GM23338 (cell line): ENCODE measurements around the gene ANKFN1. TPM values are rescaled to one million over a fixed set of nuclear protein-coding genes. Genes with fewer than 3 reads are reported as not detected.

Source experiments
- ATAC-seq: fragments of 200-7000 bp; cut with Tn5 transposase; 3 replicates; pipeline ENCODE4 v1.9.1; 2020
- DNase-seq: peaks from one replicate; pipeline ENCODE4 v3.0.0-alpha.2; 2015; ENCODE audit warnings: low spot score
- H2AFZ ChIP-seq: fragments of 200-600 bp; sonication (generic); 2 replicates; pipeline ENCODE4 v1.8.0; 2016; ENCODE audit warnings: antibody characterized with exemption, mild to moderate bottlenecking, moderate library complexity
- H3F3A ChIP-seq: fragments of 200-600 bp; sonication (generic); replicated peaks from 2 replicates; pipeline ENCODE4 v1.8.0; 2017; ENCODE audit warnings: antibody characterized with exemption, mixed run types, low read depth
- H3K27ac ChIP-seq: fragments of 200-600 bp; sonication (generic); 2 replicates; pipeline ENCODE4 v1.6.1; 2016; ENCODE audit warnings: low read depth
- H3K27me3 ChIP-seq: fragments of 200-600 bp; sonication (generic); 2 replicates; pipeline ENCODE4 v1.8.0; 2016; ENCODE audit warnings: mild to moderate bottlenecking, mixed run types, moderate library complexity; ENCODE audit not compliant: insufficient read depth
- H3K36me3 ChIP-seq: fragments of 200-600 bp; sonication (generic); 2 replicates; pipeline ENCODE4 v1.8.0; 2016; ENCODE audit warnings: mild to moderate bottlenecking; ENCODE audit not compliant: insufficient read depth
- H3K4me1 ChIP-seq: fragments of 200-600 bp; sonication (generic); 2 replicates; pipeline ENCODE4 v1.8.0; 2016; ENCODE audit warnings: mild to moderate bottlenecking, moderate library complexity; ENCODE audit not compliant: insufficient read depth
- H3K4me2 ChIP-seq: fragments of 200-600 bp; sonication (generic); 2 replicates; pipeline ENCODE4 v1.7.1; 2017; ENCODE audit warnings: mixed run types
- H3K4me3 ChIP-seq: fragments of 200-600 bp; sonication (generic); 2 replicates; pipeline ENCODE4 v1.6.1; 2016; ENCODE audit warnings: mixed run types
- H3K79me2 ChIP-seq: fragments of 200-600 bp; sonication (generic); replicated peaks from 2 replicates; pipeline ENCODE4 v1.8.0; 2017; ENCODE audit warnings: mild to moderate bottlenecking; ENCODE audit not compliant: insufficient read depth
- H3K9me2 ChIP-seq: fragments of 200-600 bp; sonication (generic); 2 replicates; pipeline ENCODE4 v1.8.0; 2017; ENCODE audit not compliant: insufficient read depth
- H4K20me1 ChIP-seq: fragments of 200-600 bp; sonication (generic); replicated peaks from 2 replicates; pipeline ENCODE4 v1.8.0; 2017; ENCODE audit warnings: mild to moderate bottlenecking; ENCODE audit not compliant: insufficient read depth
- H3K27ac Mint-ChIP-seq: 2 replicates; pipeline ENCODE4 v1.8.0; 2020; ENCODE audit warnings: inconsistent platforms, mild to moderate bottlenecking, moderate library complexity, mixed read lengths
- H3K27me3 Mint-ChIP-seq: 3 replicates; pipeline ENCODE4 v1.8.0; 2022; ENCODE audit warnings: low read depth, mild to moderate bottlenecking, moderate library complexity, mixed read lengths, inconsistent platforms; ENCODE audit not compliant: insufficient read depth, poor library complexity
- H3K36me3 Mint-ChIP-seq: 3 replicates; pipeline ENCODE4 v1.8.0; 2021; ENCODE audit warnings: low read depth, mild to moderate bottlenecking, inconsistent platforms, moderate library complexity, mixed read lengths
- H3K4me1 Mint-ChIP-seq: 3 replicates; pipeline ENCODE4 v1.8.0; 2020; ENCODE audit warnings: mild to moderate bottlenecking, inconsistent platforms, mixed read lengths
- H3K4me3 Mint-ChIP-seq: 3 replicates; pipeline ENCODE4 v1.8.0; 2021; ENCODE audit warnings: moderate library complexity, mild to moderate bottlenecking, inconsistent platforms, mixed read lengths
- H3K9me3 Mint-ChIP-seq: 3 replicates; pipeline ENCODE4 v1.8.0; 2020; ENCODE audit warnings: moderate library complexity, mild to moderate bottlenecking, inconsistent platforms, mixed read lengths
- CREB1 ChIP-seq: fragments of 250-450 bp; sonication (Bioruptor Pico); IDR thresholded peaks from 2 replicates; pipeline ENCODE4 v1.5.0; 2020; ENCODE audit warnings: low read depth, mild to moderate bottlenecking, moderate library complexity
- CTCF ChIP-seq, 2 experiments: fragments of 200-600 bp in 1 of 2; sonication (generic) in 1 of 2; conservative IDR thresholded peaks; 2 replicates each; pipeline versions ENCODE4 v1.5.1 to v1.6.1; 2016 to 2017; ENCODE audit warnings: antibody characterized with exemption in 2 of 2, low read depth in 2 of 2, mild to moderate bottlenecking in 2 of 2, moderate library complexity in 1 of 2
- ETS1 ChIP-seq: IDR thresholded peaks from 2 replicates; pipeline ENCODE4 v1.6.1; 2016; ENCODE audit warnings: antibody characterized with exemption
- EZH2 ChIP-seq: fragments of 200-600 bp; sonication (generic); IDR thresholded peaks from one replicate; pipeline ENCODE4 v1.8.0; 2017; ENCODE audit warnings: antibody characterized with exemption, mild to moderate bottlenecking, low read depth; ENCODE audit not compliant: unreplicated experiment
- EZH2phosphoT487 ChIP-seq: fragments of 200-600 bp; sonication (generic); IDR thresholded peaks from one replicate; pipeline ENCODE4 v1.8.1; 2018; ENCODE audit warnings: antibody characterized with exemption; ENCODE audit not compliant: unreplicated experiment
- JUNB ChIP-seq: IDR thresholded peaks from one replicate; pipeline ENCODE4 v1.6.1; 2016; ENCODE audit warnings: antibody characterized with exemption; ENCODE audit not compliant: unreplicated experiment
- NANOG ChIP-seq: IDR thresholded peaks from 2 replicates; pipeline ENCODE4 v1.6.1; 2016; ENCODE audit warnings: antibody characterized with exemption, borderline replicate concordance
- STAT1 ChIP-seq: IDR thresholded peaks from one replicate; pipeline ENCODE4 v1.6.1; 2016; ENCODE audit warnings: antibody characterized with exemption; ENCODE audit not compliant: unreplicated experiment
- ZNF114 ChIP-seq: fragments of 250-450 bp; sonication (Bioruptor Pico); IDR thresholded peaks from 2 replicates; pipeline ENCODE4 v1.5.0; 2020; ENCODE audit warnings: mild to moderate bottlenecking, moderate library complexity
- ZNF331 ChIP-seq: fragments of 250-450 bp; sonication (Bioruptor Pico); IDR thresholded peaks from 2 replicates; pipeline ENCODE4 v1.5.0; 2020; ENCODE audit warnings: low read depth, mild to moderate bottlenecking, moderate library complexity
- ZNF462 ChIP-seq: fragments of 250-450 bp; sonication (Bioruptor Pico); IDR thresholded peaks from 2 replicates; pipeline ENCODE4 v1.5.0; 2020; ENCODE audit warnings: mild to moderate bottlenecking, moderate library complexity
- polyA plus RNA-seq: library from polyadenylated mRNA; unstranded; fragments of >200 nt; fragmentation: Nextera tagmentation; extraction: Ambion mirVana; gene quantifications from 2 replicates; pipeline ENCODE4 v1.2.1, GENCODE V29; 2016
- total RNA-seq: library from RNA; depleted of rRNA; stranded (reverse); fragments of >200 nt; shearing (Covaris generic); gene quantifications from 2 replicates; pipeline ENCODE4 v1.2.3, GENCODE V29; 2014
- TF ChIP-seq, protein P1 (sequence below): IDR thresholded peaks from one replicate; pipeline ENCODE4 v1.6.1; 2018; ENCODE audit warnings: antibody characterized with exemption; ENCODE audit not compliant: unreplicated experiment

The ANKFN1 gene
- total and polyA plus RNA-seq, 2 experiments from 2014 or later, result not detected

DNA sequence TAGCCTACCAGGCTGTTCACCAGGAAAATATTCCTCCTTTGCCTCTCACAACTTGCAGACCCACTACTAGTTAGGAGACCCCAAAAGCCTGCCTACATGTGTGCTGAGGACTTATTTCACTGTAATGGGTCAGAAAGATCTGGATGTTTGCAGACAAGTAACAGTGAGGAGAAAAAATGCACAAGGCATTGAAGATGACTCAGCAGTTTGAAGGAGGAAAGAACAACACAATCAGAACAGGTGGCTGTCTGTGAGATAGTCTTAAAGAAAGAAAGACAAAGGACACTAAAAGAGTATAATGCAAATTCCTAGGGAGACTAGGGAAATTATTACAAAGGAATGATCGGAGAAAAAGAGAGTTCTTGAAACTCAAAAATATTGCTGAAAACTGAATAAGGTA lies 69.0 kb downstream of the ANKFN1 start (continued):
- no peak for TF ChIP-seq ZNF462 (CRISPR knock-in tag)
- no peak for TF ChIP-seq ZNF114
- TF ChIP-seq CTCF (conservative IDR thresholded peaks at IDR 0.05; ENCODE audit: low read depth in 2 of 2), result no peak
- TF ChIP-seq JUNB, result no peak
- TF ChIP-seq EZH2, result no peak
- TF ChIP-seq NANOG, result no peak
- no peak for TF ChIP-seq ETS1

- peaks cover 15% of the 10 kb centered on the region; the same call in 2 of the 3 replicates for H3K4me1 Mint-ChIP-seq
- H3K4me1 ChIP-seq, result peaks cover 14% of the 10 kb centered on the region
- no peak overlapping the region for H3K4me2 ChIP-seq
Measured at GRCh38 chr17:56230660-56231059, 77.4 kb downstream of the ANKFN1 start.

More at GRCh38 chr17:56230660-56231059, 77.4 kb downstream of the ANKFN1 start:
- H3K27me3 Mint-ChIP-seq, result no peaks in the 10 kb centered on the region
- no peak for ATAC-seq
- no peaks in the 10 kb centered on the region for H3K9me3 Mint-ChIP-seq
- no peaks in the 10 kb centered on the region for H3K36me3 ChIP-seq
- H3K27ac Mint-ChIP-seq, result peak overlapping the region; percentile 13; the same call in 1 of the 2 replicates
- H3K9me2 ChIP-seq, result no peaks in the 10 kb centered on the region
- no peaks in the 10 kb centered on the region for H3K36me3 Mint-ChIP-seq
- no peaks in the 10 kb centered on the region for H3K27me3 ChIP-seq
- H3K27ac ChIP-seq, result no peak overlapping the region
- TF ChIP-seq JUNB, result no peak
- TF ChIP-seq, protein P1, sequence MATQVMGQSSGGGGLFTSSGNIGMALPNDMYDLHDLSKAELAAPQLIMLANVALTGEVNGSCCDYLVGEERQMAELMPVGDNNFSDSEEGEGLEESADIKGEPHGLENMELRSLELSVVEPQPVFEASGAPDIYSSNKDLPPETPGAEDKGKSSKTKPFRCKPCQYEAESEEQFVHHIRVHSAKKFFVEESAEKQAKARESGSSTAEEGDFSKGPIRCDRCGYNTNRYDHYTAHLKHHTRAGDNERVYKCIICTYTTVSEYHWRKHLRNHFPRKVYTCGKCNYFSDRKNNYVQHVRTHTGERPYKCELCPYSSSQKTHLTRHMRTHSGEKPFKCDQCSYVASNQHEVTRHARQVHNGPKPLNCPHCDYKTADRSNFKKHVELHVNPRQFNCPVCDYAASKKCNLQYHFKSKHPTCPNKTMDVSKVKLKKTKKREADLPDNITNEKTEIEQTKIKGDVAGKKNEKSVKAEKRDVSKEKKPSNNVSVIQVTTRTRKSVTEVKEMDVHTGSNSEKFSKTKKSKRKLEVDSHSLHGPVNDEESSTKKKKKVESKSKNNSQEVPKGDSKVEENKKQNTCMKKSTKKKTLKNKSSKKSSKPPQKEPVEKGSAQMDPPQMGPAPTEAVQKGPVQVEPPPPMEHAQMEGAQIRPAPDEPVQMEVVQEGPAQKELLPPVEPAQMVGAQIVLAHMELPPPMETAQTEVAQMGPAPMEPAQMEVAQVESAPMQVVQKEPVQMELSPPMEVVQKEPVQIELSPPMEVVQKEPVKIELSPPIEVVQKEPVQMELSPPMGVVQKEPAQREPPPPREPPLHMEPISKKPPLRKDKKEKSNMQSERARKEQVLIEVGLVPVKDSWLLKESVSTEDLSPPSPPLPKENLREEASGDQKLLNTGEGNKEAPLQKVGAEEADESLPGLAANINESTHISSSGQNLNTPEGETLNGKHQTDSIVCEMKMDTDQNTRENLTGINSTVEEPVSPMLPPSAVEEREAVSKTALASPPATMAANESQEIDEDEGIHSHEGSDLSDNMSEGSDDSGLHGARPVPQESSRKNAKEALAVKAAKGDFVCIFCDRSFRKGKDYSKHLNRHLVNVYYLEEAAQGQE, result no peak
- TF ChIP-seq EZH2phosphoT487, result no peak
- TF ChIP-seq EZH2, result no peak
- no peak for TF ChIP-seq ZNF114
- no peak for TF ChIP-seq CREB1 (CRISPR knock-in tag)
- TF ChIP-seq NANOG, result no peak
- TF ChIP-seq STAT1, result no peak
- no peak for TF ChIP-seq ZNF331 (CRISPR knock-in tag)
- H4K20me1 ChIP-seq, result no peaks in the 10 kb centered on the region
- DNase-seq, result no peak
- H2AFZ ChIP-seq, result no peak overlapping the region
- no peak overlapping the region for H3K4me3 ChIP-seq
- H3F3A ChIP-seq, result no peaks in the 10 kb centered on the region
- no peak overlapping the region for H3K4me3 Mint-ChIP-seq
- no peaks in the 10 kb centered on the region for H3K79me2 ChIP-seq
